ENCODE results near the gene PNPLA8. TPM values are rescaled to one million over a fixed set of nuclear protein-coding genes. Genes with fewer than 3 reads are reported as not detected.
"Not testable (repeated sequence)": the region's sequence is repeated elsewhere in the genome, so short reads cannot be mapped to it uniquely, and the experiment has no call there.

PNPLA8 gene
- polyA plus RNA-seq, 1 donor from 2014 or later: 50.2 TPM

GRCh38 chr7:108541478-108541877 lies 15.5 kb upstream of the PNPLA8 start:
- Mint-ChIP-seq H3K27me3 (no peaks in the 10 kb centered on the region), H3K27ac (no peak overlapping the region), H3K9me3 (no peaks in the 10 kb centered on the region), H3K4me1 (peaks cover 0 to 5% (median 0%) of the 10 kb centered on the region in 3 donors), H3K4me3 (no peak overlapping the region), H3K36me3 (no peaks in the 10 kb centered on the region)

- not testable (repeated sequence) for H3K36me3 Mint-ChIP-seq, H3K27me3 Mint-ChIP-seq, H3K27ac Mint-ChIP-seq, H3K9me3 Mint-ChIP-seq, H3K4me3 Mint-ChIP-seq
- peaks cover 5 to 15% (median 6%) of the 10 kb centered on the region in 3 donors for H3K4me1 Mint-ChIP-seq
Observed at GRCh38 chr7:108538685-108539084, 12.8 kb upstream of the PNPLA8 start.

GRCh38 chr7:108538236-108538635 lies 12.3 kb upstream of the PNPLA8 start:
- not testable (repeated sequence) for H3K27me3 Mint-ChIP-seq, H3K36me3 Mint-ChIP-seq, H3K4me3 Mint-ChIP-seq, H3K9me3 Mint-ChIP-seq
- Mint-ChIP-seq H3K27ac (peak overlapping the region in 1 of 3 donors; percentile 16), H3K4me1 (peaks cover 5 to 15% (median 6%) of the 10 kb centered on the region in 3 donors)

GRCh38 chr7:108537229-108537628 lies 11.3 kb upstream of the PNPLA8 start:
- H3K9me3 Mint-ChIP-seq: no peaks in the 10 kb centered on the region
- H3K27ac Mint-ChIP-seq: no peak overlapping the region
- H3K4me3 Mint-ChIP-seq: no peak overlapping the region
- H3K4me1 Mint-ChIP-seq: peaks cover 6 to 16% (median 7%) of the 10 kb centered on the region in 3 donors
- no peaks in the 10 kb centered on the region for H3K27me3 Mint-ChIP-seq
- peaks cover 2% of the 10 kb centered on the region for H3K36me3 Mint-ChIP-seq

GRCh38 chr7:108535744-108536143 lies 9.8 kb upstream of the PNPLA8 start:
- peaks cover 2% of the 10 kb centered on the region for H3K36me3 Mint-ChIP-seq

GRCh38 chr7:108535257-108535656 lies 9.3 kb upstream of the PNPLA8 start:
- no peaks in the 10 kb centered on the region for H3K9me3 Mint-ChIP-seq
- H3K36me3 Mint-ChIP-seq: peaks cover 2% of the 10 kb centered on the region
- H3K27me3 Mint-ChIP-seq: no peaks in the 10 kb centered on the region
- peak overlapping the region in 1 of 4 donors; percentile 43 for H3K4me3 Mint-ChIP-seq
- peak overlapping the region in 1 of 3 donors; percentile 4 for H3K27ac Mint-ChIP-seq
- peaks cover 7 to 16% (median 10%) of the 10 kb centered on the region in 3 donors for H3K4me1 Mint-ChIP-seq

More at GRCh38 chr7:108535744-108536143, 9.8 kb upstream of the PNPLA8 start:
- Mint-ChIP-seq H3K27ac (peak overlapping the region in 1 of 3 donors; percentile 4), H3K4me3 (peak overlapping the region in 1 of 4 donors; percentile 33), H3K27me3 (no peaks in the 10 kb centered on the region), H3K4me1 (peaks cover 7 to 16% (median 10%) of the 10 kb centered on the region in 3 donors), H3K9me3 (no peaks in the 10 kb centered on the region)

GRCh38 chr7:108533712-108534111 lies 7.8 kb upstream of the PNPLA8 start:
- H3K27me3 Mint-ChIP-seq: no peaks in the 10 kb centered on the region
- H3K36me3 Mint-ChIP-seq: peaks cover 4% of the 10 kb centered on the region
- H3K9me3 Mint-ChIP-seq: no peaks in the 10 kb centered on the region
- peaks cover 7 to 16% (median 10%) of the 10 kb centered on the region in 3 donors for H3K4me1 Mint-ChIP-seq
- no peak overlapping the region for H3K27ac Mint-ChIP-seq
- H3K4me3 Mint-ChIP-seq: no peak overlapping the region

- Mint-ChIP-seq H3K4me3 (no peak overlapping the region), H3K27ac (peak overlapping the region in 1 of 3 donors; percentile 4), H3K9me3 (no peaks in the 10 kb centered on the region)
Observed at GRCh38 chr7:108529341-108529740, 3.4 kb upstream of the PNPLA8 start.

GRCh38 chr7:108528183-108528712 lies 2.3 kb upstream of the PNPLA8 start:
- H3K36me3 Mint-ChIP-seq: peaks cover 1% of the 10 kb centered on the region
- peak overlapping the region; percentile 49 to 91 (median 72) for H3K27ac Mint-ChIP-seq
- H3K4me3 Mint-ChIP-seq: peak overlapping the region in 2 of 4 donors; percentile 36 to 82
- peaks cover 14 to 19% (median 16%) of the 10 kb centered on the region in 3 donors for H3K4me1 Mint-ChIP-seq
- H3K9me3 Mint-ChIP-seq: no peaks in the 10 kb centered on the region
- no peaks in the 10 kb centered on the region for H3K27me3 Mint-ChIP-seq

More at GRCh38 chr7:108529341-108529740, 3.4 kb upstream of the PNPLA8 start:
- H3K36me3 Mint-ChIP-seq: peaks cover 3% of the 10 kb centered on the region
- H3K27me3 Mint-ChIP-seq: no peaks in the 10 kb centered on the region
- peaks cover 5 to 8% (median 6%) of the 10 kb centered on the region in 3 donors for H3K4me1 Mint-ChIP-seq

GRCh38 chr7:108526768-108527017 lies 758 bp upstream of the PNPLA8 start:
- H3K4me1 Mint-ChIP-seq: peaks cover 18 to 28% (median 23%) of the 10 kb centered on the region in 3 donors
- H3K9me3 Mint-ChIP-seq: no peaks in the 10 kb centered on the region
- H3K36me3 Mint-ChIP-seq: peaks cover 1% of the 10 kb centered on the region
- peak overlapping the region; percentile 81 to 99 (median 99) for H3K27ac Mint-ChIP-seq
- H3K4me3 Mint-ChIP-seq: peak overlapping the region; percentile 82 to 100 (median 98)
- H3K27me3 Mint-ChIP-seq: no peaks in the 10 kb centered on the region

GRCh38 chr7:108525327-108525984 lies 479 bp downstream of the PNPLA8 start:
- no peaks in the 10 kb centered on the region for H3K9me3 Mint-ChIP-seq
- H3K4me3 Mint-ChIP-seq: peak overlapping the region; percentile 82 to 100 (median 98)
- peak overlapping the region; percentile 81 to 99 (median 99) for H3K27ac Mint-ChIP-seq
- peaks cover 1% of the 10 kb centered on the region for H3K36me3 Mint-ChIP-seq
- H3K4me1 Mint-ChIP-seq: peaks cover 25 to 35% (median 31%) of the 10 kb centered on the region in 3 donors
- no peaks in the 10 kb centered on the region for H3K27me3 Mint-ChIP-seq

- Mint-ChIP-seq H3K27ac (peak overlapping the region in 1 of 3 donors; percentile 81), H3K36me3 (peaks cover 3% of the 10 kb centered on the region), H3K27me3 (no peaks in the 10 kb centered on the region), H3K9me3 (no peaks in the 10 kb centered on the region), H3K4me3 (peak overlapping the region in 2 of 4 donors; percentile 57 to 80), H3K4me1 (peaks cover 37 to 47% (median 39%) of the 10 kb centered on the region in 3 donors)
Observed at GRCh38 chr7:108522780-108523179, 3.2 kb downstream of the PNPLA8 start.

GRCh38 chr7:108517951-108518350 lies 8.0 kb downstream of the PNPLA8 start:
- peaks cover 9% of the 10 kb centered on the region for H3K36me3 Mint-ChIP-seq
- H3K27ac Mint-ChIP-seq: no peak overlapping the region
- peaks cover 32 to 50% (median 47%) of the 10 kb centered on the region in 3 donors for H3K4me1 Mint-ChIP-seq
- no peaks in the 10 kb centered on the region for H3K27me3 Mint-ChIP-seq
- no peak overlapping the region for H3K4me3 Mint-ChIP-seq
- H3K9me3 Mint-ChIP-seq: no peaks in the 10 kb centered on the region

- no peak overlapping the region for H3K27ac Mint-ChIP-seq
- no peaks in the 10 kb centered on the region for H3K9me3 Mint-ChIP-seq
- peak overlapping the region in 1 of 4 donors; percentile 27 for H3K4me3 Mint-ChIP-seq
- peaks cover 11% of the 10 kb centered on the region for H3K36me3 Mint-ChIP-seq
- peaks cover 31 to 46% (median 44%) of the 10 kb centered on the region in 3 donors for H3K4me1 Mint-ChIP-seq
- no peaks in the 10 kb centered on the region for H3K27me3 Mint-ChIP-seq
Observed at GRCh38 chr7:108515630-108516029, 10.3 kb downstream of the PNPLA8 start.

GRCh38 chr7:108515013-108515412 lies 10.9 kb downstream of the PNPLA8 start:
- no peak overlapping the region for H3K27ac Mint-ChIP-seq
- H3K9me3 Mint-ChIP-seq: no peaks in the 10 kb centered on the region
- H3K36me3 Mint-ChIP-seq: peaks cover 11% of the 10 kb centered on the region
- peak overlapping the region in 1 of 4 donors; percentile 3 for H3K4me3 Mint-ChIP-seq
- no peaks in the 10 kb centered on the region for H3K27me3 Mint-ChIP-seq
- peaks cover 31 to 42% (median 39%) of the 10 kb centered on the region in 3 donors for H3K4me1 Mint-ChIP-seq

GRCh38 chr7:108511939-108512338 lies 14.0 kb downstream of the PNPLA8 start:
- Mint-ChIP-seq H3K27me3 (no peaks in the 10 kb centered on the region), H3K27ac (peak overlapping the region; percentile 1 to 84 (median 47)), H3K9me3 (no peaks in the 10 kb centered on the region), H3K4me1 (peaks cover 25 to 34% (median 30%) of the 10 kb centered on the region in 3 donors), H3K36me3 (peaks cover 2% of the 10 kb centered on the region), H3K4me3 (peak overlapping the region in 3 of 4 donors; percentile 7 to 88 (median 59))

Measured in IgD-negative memory B cell (primary cell).